Stimulated activated CD4-positive, alpha-beta T cell treated with anti-CD3 and anti-CD28 coated beads, Interleukin-4, amount 100 ng/mL, for 4 hours (primary cell): ENCODE results near the gene CHST8.

Experiments
- DNase-seq, 2 experiments: peaks; one replicate each; pipeline ENCODE4 v3.0.0-alpha.2; 2020

The CHST8 gene

DNA sequence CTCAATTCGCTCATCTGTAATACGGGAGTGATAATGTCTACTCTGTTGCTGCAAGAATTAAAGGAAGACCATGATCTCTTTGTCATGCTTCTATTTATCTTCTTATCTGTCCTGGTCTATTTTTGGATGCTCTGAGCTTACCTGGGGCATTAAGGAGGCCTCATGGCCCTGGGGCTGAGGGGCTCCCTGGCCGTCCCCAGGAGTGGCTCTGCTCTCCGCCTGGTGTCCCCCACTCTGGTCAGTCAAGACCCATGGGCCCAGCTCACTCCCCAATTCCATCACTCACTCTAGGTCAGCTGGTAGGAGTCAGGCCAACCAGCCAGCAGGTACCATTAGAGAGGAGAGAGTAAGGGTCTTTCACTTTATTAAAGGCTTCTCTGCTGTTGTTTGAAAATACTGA is 1.1 kb upstream of the CHST8 start:
- DNase-seq = no peak

DNA sequence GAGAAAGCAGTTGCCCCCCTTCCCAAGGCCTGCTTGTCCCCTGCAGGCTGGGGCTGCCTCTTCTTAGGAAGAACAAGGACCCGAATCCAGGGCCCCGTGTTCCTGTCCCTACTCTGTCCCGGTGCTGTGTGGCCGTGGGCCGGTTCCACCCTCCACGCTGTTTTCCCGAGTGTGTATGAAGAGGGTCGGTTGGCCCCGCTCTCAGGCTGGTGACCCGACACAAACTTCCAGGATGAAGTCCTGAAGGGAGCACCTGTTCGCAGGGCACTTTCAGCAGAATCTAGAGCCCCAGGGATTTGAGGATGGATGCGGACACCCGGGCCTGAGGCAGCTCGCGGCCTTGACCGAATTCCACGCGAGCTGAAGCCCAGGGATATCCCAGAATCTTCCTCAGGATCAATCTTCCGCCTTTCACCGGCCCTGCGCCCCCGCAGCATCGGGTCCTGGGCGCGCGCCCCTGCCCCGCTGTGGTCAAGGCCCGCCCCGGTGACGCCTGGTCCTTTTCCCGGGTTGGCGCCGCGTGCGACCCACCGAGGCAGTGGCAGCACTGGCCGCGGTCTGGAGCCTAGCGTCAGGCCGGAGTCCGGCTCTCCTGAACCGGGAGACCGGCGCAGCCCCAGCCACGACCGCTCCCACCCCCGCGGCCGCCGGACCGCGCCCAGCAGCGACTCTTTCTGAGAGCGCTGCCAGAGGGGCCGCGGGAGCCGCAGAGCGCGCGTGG is 528 bp upstream of the CHST8 start:
- no peak for DNase-seq

DNA sequence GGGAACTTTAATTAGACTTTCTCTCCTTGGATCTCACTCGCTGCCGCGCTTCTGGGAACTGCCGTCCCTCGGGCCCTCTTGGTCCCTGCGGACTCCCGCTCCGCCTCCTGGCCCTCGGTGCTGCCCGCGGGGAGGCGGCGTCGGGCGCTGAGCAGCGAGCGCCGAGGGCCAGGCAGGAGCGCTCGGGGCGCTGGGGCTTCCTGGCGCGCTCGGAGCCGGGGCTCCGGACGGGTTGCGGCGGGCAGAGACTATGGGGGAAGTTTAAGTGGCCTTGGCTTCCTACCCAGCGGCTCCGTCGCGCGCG is 704 bp downstream of the CHST8 start:
- no peak for DNase-seq

DNA sequence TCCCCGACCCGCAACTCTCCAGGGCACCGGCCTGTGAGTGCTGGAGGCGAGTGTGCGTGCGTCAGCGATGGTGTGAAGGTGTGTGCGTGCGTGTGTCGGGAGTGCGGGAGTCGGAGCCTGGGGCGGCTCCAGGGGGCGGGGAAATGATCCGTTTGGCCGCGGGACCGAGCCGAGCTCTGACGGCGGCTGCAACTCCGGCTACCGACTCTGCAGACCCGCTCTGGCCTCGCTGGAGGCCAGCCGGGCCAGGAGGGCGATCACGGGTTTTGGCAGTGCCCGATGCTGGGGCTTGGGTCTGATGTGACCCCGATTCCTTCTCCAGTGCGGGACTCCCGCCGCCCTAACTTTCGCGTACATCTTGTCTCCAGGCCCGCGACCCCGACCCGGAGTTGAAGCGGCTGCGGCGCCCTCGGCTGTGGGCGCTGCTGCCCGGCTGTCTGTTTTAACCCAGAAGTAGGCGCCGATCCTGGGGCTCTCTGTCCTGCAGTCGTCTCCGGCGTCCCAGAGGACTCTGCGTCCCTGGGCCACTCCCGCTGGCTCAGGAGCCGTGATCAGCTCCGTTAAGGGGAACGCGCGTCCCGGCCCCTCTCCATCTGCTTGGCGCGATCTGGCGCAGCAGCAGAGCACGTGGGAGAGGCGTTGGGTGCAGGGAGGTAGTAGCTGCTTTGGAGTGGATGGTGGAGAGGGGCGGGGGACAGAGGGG is 1.2 kb downstream of the CHST8 start:
- DNase-seq = no peak

DNA sequence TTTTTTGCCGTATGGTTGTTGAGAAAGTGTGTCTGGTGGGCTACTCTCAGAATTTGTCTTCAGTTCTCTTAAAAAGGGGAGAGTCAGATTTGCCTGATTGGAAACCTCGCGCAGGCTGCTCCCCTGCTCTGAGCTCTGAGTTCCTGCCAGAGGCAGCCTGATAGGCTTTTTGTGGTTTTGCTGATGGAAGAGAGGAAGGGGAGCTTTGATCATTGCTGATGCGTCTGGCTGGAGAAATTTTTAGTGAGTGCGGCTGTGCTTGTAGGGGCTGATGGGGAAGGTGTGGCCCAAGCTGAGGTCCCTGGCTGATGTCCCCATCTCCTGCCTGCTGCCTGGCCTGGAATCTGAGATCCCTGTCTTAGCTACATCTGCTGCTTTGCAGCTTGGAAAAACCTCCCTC is 2.8 kb downstream of the CHST8 start:
- DNase-seq = no peak

DNA sequence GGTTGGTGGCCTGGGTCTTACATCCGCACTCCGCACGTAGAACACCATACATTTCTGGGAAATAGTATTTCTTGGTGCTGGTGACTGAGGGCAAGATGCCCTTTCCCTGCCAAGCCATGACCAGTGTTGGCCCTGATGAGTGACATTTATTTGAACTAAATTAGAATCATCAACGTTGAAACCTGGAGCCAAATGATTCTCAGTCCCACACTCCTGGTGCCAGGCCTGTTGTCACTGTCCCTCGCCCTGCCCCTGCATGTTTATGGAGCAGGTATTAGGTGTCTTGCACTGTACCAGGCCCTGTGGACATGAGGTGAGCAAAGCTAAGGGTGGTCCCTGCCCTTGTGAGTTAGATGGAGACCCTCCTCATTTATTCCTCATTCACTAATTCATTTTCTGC is 5.8 kb downstream of the CHST8 start:
- no peak for DNase-seq

DNA sequence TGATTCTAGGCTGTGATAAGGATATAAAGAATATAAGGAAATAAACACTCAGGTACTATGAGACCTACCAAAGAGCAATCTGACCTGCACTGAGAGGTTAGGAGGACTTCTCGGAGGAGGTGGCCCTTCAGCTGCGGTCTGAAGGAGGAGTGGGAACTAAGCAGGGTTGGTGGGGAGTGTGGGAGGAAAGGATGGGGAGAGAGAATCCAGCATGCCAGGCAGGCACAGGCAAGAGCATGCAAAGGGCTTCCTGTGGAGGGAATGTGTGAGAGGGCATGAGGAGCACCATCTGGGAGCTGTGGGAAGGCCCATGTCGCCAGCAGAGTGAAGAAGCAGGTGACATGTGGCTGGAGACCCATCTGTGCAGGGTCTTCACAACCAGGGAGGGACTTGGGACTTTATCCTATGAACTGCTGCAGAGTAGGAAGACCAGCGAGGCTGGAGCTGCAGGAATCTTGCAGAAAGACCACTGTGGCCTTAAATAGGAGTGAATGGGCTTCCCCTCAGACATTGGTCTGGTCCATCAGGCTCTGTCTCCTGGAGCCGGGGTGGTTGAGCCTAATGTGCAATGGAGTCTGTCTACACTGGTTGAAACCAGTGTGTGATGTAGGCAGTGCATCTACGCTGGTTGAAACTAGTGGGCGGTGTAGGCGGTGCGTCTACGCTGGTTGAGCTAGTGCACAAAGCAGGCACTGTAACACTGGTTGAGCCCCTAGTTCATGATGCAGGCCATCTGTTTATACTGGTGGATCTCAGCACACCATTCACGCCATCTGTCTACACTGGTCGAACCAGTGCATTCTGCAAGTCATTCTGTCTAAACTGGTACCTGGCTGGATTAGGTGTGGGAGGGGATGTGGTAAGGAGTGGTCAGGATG is 6.4 kb downstream of the CHST8 start:
- no peak for DNase-seq

DNA sequence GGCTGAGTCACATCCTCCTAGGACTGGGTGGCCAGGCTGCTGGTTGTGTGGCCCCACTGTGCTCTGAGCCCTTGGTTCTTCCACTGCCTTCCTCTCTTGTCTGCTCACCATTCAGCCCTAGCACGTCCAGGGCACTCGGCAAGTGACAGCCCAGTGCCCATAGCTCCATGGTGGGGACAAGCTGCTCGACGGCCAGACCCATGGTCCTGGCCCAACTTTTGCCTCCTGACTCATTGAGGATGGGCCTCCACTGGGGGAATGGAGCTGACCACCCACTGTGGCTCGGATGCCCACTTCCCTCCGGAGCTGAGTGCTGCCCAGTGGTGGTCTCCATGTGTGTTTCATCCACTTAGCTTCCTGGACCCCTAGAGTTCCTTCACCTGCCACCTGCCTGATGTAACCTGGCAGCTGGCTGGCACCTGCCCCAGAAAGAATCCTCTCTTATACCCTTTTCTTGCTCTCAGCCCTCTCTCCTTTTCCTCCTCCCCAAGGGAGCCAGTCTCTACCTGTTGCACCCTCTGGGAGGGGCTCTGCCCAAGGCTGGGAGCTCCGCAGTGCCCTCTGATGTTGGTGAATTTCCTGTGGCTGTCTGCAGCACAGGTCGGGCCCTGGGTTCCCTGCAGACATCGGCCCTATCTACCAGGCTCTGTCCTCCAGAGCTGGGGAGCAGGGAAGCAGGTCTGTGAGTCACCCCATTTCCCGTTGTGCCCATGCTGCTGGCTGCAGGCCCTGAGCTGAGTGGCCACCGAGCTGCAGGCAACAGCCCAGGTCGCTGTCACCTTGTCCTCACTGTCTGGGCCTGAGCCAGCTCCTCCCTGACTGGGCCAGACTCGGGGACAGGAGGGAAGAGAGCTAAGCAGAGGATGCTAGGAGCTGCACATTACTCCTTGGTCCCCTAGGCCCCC is 7.4 kb downstream of the CHST8 start:
- no peak for DNase-seq

DNA sequence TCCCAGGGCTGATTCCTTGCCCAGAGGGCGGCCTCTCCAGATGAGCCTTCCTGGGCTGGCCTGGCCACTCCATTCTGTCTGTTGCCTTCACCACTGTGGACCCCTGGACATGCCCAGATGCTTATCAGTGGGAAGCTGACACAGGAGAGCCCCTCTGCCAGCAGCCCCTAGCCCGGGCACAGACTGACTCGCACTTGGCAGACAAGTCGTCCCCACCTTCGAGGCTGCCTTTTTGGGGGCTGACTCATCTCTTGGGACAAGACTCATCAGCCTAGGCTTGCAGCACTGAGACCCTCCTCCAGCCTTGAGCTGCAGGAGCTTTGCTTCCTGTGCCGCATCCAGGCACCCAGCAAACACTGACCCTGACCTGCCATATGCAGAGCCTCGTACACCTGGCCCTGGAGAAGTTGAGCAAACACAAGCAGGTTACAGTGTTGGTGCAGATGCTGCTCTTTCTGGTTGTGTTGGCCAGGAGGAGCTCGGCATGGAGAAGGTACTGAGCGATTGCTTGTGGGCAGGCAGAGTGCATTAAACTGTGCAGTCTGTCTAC is 8.1 kb downstream of the CHST8 start:
- DNase-seq = no peak

DNA sequence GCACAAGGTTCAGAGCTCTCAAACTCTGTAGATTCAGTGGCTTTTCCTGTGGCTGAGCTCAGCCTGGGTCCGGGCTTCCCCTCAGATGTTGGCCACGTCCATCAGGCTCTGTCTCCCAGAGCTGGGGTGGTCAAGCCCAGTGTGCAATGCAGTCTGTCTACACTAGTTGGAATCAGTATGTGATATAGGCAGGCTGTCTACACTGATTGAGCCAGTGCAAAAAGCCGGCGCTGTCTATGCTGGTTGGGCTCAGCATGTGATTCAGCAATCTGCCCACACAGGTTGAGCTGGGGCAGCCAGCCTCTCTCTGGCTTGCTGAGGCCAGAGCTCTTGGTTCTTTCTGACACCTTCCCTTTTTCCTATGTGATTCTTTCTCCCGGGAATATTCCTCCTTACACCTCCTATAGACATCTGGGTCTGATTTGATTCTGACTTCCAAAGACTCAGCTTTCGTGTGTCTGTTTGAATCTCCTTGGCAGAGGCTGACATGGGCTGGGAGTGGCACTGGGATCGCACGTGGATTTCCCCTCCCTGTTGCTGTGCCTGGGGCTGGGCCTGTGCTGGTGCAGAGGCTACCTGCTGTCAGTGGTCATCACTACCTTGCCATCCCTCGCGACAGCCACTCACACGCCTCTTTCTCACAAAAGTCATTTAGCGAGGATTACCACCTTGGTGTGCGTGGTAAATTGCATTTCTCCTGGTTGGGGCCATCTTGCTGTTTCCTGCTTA is 9.3 kb downstream of the CHST8 start:
- no peak for DNase-seq

DNA sequence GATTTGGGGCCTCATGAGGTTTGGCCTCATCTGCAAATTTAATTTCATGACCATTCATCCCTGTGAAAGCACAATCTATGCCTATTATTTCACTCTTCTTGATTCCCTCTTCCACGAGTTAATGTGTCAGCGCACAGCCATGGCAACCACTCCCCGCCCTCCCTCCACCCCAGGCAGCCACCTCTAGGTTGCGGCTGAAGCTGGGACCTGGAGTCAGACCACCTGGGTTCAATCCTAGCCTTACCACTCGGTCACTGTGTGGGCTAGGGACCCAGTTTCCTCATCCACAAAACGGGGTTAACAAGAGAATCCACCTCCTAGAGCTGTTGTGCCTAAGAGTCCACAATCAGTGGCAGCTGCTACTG is 9.8 kb downstream of the CHST8 start:
- no peak for DNase-seq

DNA sequence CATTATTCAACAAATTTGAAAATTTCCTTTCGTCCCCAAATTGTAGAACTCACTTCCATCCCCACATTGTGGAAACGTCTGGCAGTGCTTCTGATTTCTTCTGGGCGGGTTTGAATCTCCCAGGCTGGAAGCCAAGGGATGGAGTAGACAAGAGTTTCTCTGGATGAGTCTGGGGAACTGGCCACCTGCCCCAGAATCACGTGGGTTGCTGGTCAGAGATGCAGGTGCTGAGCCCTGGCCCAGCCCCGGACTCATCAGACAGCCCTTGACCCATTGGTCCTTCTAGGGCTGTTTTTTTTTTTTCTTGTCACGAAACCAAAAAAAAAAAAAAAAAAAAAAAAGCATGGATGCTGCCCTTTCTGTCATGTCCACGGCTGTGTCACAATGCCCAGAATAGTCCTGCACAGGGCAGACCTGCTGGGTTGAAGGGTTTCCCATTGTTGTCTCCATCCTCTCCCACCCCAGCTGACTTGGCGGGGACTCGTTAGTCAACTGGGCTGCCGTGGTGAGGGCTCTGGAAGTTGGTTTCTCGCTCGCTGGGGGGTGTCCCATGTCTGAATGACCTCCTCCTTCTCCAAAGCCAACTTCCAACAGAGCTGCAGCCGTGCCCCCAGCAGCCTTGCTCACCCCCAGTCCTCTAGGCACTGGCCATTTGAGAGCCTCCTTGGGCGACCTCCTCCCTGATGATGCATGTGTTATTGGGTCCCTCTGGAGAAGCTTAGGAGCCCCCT is 12.8 kb downstream of the CHST8 start:
- no peak for DNase-seq

DNA sequence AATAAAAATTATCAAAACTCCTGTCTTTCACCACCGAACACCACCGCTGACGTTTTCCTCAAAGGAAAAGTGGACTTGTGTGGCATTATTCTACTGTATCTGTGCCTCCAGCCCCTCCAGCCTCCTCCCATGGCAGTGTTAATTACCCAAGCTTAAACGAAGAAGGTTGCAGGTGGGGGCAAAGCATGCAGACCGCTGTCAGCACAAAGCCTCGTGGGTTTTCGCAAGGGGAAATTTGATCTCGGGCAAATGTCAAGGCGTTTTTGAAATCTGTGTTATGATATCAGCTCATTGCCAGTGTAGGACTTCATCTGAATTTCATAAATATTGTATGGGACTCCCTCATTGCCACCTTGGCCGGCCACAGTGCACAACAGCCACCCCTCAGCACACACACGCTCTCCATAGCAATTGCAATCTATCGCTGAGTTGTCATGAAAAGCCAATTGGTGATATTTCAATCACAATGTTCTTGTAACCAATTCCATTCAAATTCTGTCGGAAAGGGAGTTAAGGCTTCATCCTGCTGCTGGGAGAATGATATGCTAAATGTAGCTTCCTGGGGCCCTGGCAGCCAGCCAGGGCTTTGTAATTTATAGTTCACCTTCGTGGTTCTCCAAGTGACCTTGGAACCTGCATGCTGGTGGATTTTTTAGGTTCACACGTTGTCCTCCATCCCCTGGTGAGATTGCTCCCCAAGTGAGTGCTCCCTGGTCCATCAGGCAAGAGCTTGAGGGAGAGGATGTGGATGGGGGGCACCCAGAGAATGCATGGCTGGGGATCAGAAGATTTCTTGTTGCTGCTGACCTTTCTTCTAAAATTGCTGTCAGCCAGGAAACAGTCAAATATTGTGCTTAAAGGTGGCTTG is 16.6 kb downstream of the CHST8 start:
- DNase-seq = no peak

DNA sequence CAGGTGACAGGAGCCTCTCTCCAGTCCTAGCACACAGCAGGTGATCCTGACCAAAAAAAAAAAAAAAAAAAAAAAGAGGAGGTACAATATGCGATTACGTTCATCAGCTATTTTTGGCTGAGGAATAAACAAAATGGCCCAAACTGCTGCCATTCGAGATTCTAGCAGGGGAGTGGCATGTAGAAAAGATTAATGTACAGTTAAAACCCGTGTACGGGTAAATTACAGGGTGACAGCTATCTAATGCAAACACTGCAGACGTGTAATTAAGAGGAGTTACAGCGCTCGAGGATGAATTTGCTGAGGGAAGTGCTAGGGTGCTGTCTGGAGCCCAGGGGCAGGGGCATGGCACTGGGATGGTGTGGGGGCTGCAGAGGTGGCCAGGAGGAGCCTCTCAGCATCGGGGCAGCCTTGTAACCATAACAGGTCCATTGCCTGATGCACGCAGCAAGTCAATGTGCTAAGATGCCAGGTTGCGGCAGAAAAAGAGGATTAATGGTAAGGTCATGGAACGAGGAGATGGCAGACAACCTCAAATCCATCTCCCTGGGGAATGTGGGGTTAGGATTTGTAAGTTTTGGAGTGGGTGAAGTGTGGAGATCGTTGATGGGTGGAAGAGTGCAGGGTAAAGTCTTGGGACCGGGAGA is 17.4 kb downstream of the CHST8 start:
- DNase-seq = no peak

DNA sequence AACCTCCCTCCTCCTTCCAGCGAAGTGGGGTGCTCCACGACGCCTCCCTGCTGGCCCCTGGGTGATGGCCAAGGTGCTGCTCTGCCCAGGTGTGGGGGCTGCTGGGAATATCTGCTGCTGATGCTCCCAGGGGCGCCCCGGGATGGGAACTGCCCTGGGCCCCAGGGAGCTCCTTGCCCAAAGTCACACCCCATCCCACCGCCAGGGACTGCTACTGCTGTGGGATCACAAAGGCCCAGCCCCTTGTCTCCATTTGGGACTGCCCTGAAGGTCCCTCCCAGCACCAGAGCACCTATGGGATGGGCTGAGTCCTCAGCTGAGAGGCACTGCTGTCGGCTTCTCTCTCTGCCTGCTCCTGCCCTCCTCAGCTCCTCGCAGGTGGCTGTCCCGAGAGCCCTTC is 19.0 kb downstream of the CHST8 start:
- DNase-seq = no peak

DNA sequence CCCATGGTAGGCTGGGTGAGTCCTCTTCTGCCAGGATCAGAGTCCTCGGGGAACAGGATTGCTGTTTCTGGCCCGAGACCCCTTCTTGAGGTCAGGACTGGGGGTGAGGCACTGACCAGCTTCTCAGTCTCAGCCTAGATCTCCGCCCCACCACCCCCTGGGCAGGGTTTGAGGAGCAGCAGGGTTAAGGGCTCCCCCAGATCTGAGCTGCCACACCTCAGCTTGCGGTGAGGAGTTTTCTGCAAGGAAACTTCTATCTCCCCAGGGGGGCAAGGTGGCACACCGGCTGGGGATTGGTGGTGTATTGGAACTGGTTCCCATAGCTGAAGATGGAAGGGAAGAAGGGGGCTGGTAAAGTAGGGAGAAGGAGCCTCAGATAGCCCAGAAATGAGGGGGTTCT is 19.5 kb downstream of the CHST8 start:
- no peak for DNase-seq

DNA sequence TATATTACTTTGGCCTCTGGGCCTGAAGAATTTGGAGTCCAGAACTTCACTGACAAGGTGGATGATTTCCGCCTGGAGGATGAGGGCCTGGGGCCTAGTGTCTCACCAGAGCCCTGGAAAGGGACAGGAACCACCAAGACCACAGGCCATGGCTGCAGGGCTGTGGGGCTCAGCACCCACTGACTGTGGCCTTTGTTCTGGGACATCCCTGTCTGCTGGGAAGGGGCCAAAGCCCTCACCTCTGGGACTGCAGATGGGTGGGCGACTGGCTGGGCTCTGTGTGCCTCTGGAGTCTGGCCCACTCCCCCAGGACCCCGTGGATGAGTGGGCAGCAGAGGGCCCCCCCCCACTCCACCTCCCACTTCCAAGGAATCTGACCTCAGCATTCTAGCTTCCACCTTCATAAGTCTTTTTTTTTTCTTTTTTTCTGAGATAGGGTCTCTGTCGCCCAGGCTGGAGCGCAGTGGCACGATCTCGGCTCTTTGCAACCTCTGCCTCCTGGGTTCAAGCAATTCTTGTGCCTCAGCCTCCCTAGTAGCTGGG is 20.3 kb downstream of the CHST8 start:
- no peak for DNase-seq

DNA sequence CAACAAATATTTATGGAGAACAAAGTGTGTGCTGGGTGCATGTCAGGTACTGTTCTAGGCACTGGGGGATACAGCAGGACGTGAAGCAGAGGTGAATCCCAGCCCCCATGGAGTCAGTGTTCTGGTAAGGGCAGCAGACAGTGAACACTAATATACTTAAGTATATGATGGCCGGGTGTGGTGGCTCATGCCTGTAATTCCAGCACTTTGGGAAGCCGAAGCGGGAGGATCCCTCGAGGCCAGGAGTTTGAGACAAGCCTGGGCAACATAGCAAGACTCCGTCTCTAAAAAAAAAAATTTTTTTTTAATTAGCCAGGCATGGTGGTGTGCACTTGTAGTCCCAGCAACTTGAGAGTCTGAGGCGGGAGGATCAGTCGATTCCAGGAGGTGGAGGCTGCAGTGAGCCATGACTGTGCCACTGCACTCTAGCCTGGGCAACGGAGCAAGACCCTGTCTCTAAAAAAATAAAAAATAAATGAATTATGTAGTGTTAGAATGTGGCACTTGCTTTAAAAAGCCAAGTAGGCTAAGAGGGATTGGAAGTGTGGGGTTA is 22.6 kb downstream of the CHST8 start:
- no peak for DNase-seq

DNA sequence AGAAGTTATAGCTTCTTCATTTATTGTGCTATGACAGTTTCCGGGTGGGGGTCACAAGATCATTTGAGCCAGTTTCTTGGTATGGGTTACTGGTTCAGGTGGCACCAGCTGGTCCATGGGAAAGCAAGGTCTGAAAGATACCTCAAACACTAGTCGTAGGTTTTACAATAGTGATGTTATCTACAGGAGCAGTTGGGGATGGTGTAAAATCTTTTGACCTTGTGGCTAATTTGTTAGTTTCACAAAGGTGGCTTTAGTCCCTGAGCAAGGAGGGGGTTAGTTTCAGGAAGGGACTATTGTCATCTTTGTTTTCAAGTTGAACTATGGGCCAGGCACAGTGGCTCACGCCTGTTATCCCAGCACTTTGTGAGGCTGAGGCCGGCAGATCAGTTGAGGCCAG is 24.6 kb downstream of the CHST8 start:
- no peak for DNase-seq
